A549 (cell line): ENCODE measurements around the gene BHLHE23. TPM values are rescaled to one million over a fixed set of nuclear protein-coding genes. Genes with fewer than 3 reads are reported as not detected.

ENCODE experiments used
- ATAC-seq, 2 experiments: fragments of 200-7000 bp in 1 of 2; fragments of >200 bp in 1 of 2; cut with Nextera tagmentation in 1 of 2; cut with Tn5 transposase in 1 of 2; 3 replicates each; pipeline versions ENCODE4 v1.8.0 to v1.9.1; 2018 to 2020; ENCODE audit warnings: mild to moderate bottlenecking in 1 of 2, moderate library complexity in 1 of 2
- CTCF ChIA-PET: fragments of 300-600 bp; sonication (Branson Sonifier 250); formaldehyde crosslinking; extraction: SDS; loops from one replicate; lab custom pipeline; 2021; ENCODE audit warnings: antibody characterized with exemption, inconsistent platforms; lab: Yijun Ruan, JAX
- POLR2A ChIA-PET: fragments of 350-600 bp; formaldehyde crosslinking; extraction: SDS; loops from one replicate; lab custom pipeline; 2021; ENCODE audit warnings: antibody characterized with exemption, inconsistent platforms; lab: Yijun Ruan, JAX
- DNase-seq, 2 experiments: peaks; one replicate each; pipeline versions ENCODE4 v3.0.0 to v3.0.0-alpha.2; 2011 to 2016; ENCODE audit warnings: low read depth in 1 of 2, low spot score in 1 of 2
- FAIRE-seq: peaks from 2 replicates; lab custom pipeline; 2011; peaks lifted over from hg19 to GRCh38; lab: Jason Lieb, UNC
- H3K27ac ChIP-seq, 2 experiments: fragments of >200 bp; sonication (Bioruptor Twin); formaldehyde crosslinking; 3 replicates each; pipeline ENCODE4 v1.5.1; 2016 to 2017
- H3K4me1 ChIP-seq: fragments of >200 bp; sonication (Bioruptor Twin); formaldehyde crosslinking; 3 replicates; pipeline ENCODE4 v1.6.1; 2016
- H3K4me2 ChIP-seq: fragments of >200 bp; sonication (Bioruptor Twin); formaldehyde crosslinking; 3 replicates; pipeline ENCODE4 v1.6.1; 2016
- H3K4me3 ChIP-seq: fragments of >200 bp; sonication (Bioruptor Twin); formaldehyde crosslinking; 3 replicates; pipeline ENCODE4 v1.5.1; 2016
- H3K9me3 ChIP-seq: fragments of >200 bp; sonication (Bioruptor Twin); formaldehyde crosslinking; 3 replicates; pipeline ENCODE4 v1.6.1; 2016
- BCL3 ChIP-seq: fragments of >200 bp; sonication (Bioruptor Twin); formaldehyde crosslinking; IDR thresholded peaks from 3 replicates; pipeline ENCODE4 v1.6.1; 2016
- ELK1 ChIP-seq: fragments of 150-350 bp; IDR thresholded peaks from 2 replicates; pipeline ENCODE4 v1.6.1; 2014; ENCODE audit warnings: low read depth, mild to moderate bottlenecking, low read length
- FOSB ChIP-seq: fragments of 250-450 bp; sonication (Bioruptor Pico); IDR thresholded peaks from 2 replicates; pipeline ENCODE4 v1.5.0; 2020; ENCODE audit warnings: mild to moderate bottlenecking, moderate library complexity
- HDAC2 ChIP-seq: fragments of 200-600 bp; sonication (generic); IDR thresholded peaks from 2 replicates; pipeline ENCODE4 v1.6.1; 2016
- HES2 ChIP-seq: fragments of >200 bp; sonication (Bioruptor Twin); formaldehyde crosslinking; IDR thresholded peaks from 2 replicates; pipeline ENCODE4 v1.6.1; 2016
- HMGXB4 ChIP-seq: fragments of 250-450 bp; sonication (Bioruptor Pico); IDR thresholded peaks from 2 replicates; pipeline ENCODE4 v1.5.0; 2021; ENCODE audit warnings: mild to moderate bottlenecking, moderate library complexity, borderline replicate concordance
- KDM1A ChIP-seq: fragments of 200-600 bp; sonication (generic); IDR thresholded peaks from 2 replicates; pipeline ENCODE4 v1.6.1; 2016; ENCODE audit warnings: low read depth, mild to moderate bottlenecking
- MAX ChIP-seq: IDR thresholded peaks from 2 replicates; pipeline ENCODE4 v1.6.1; 2012
- MYC ChIP-seq: IDR thresholded peaks from 2 replicates; pipeline ENCODE4 v1.6.1; 2012; ENCODE audit warnings: mild to moderate bottlenecking, inconsistent platforms, low read length, improper control_type of control experiment, borderline replicate concordance
- RAD21 ChIP-seq, 2 experiments: fragments of >200 bp in 1 of 2; sonication (Bioruptor Twin) in 1 of 2; formaldehyde crosslinking in 1 of 2; IDR thresholded peaks in 1 of 2; conservative IDR thresholded peaks in 1 of 2; 2 replicates in 1 of 2; 3 replicates in 1 of 2; pipeline ENCODE4 v1.6.1; 2012 to 2018; ENCODE audit warnings: inconsistent platforms in 1 of 2
- RCOR1 ChIP-seq: fragments of 150-350 bp; IDR thresholded peaks from 2 replicates; pipeline ENCODE4 v1.6.1; 2014; ENCODE audit warnings: antibody characterized with exemption, low read length, low read depth
- RNF2 ChIP-seq: fragments of 200-600 bp; sonication (generic); IDR thresholded peaks from 2 replicates; pipeline ENCODE4 v1.6.1; 2016; ENCODE audit warnings: low read depth, mild to moderate bottlenecking, antibody characterized with exemption, moderate library complexity, borderline replicate concordance
- TFCP2L1 ChIP-seq: fragments of 250-450 bp; sonication (Bioruptor Pico); IDR thresholded peaks from 2 replicates; pipeline ENCODE4 v1.5.0; 2021; ENCODE audit warnings: mild to moderate bottlenecking
- ZFP36 ChIP-seq: fragments of 450-650 bp; IDR thresholded peaks from 2 replicates; pipeline ENCODE4 v1.6.1; 2014; ENCODE audit warnings: borderline replicate concordance; ENCODE audit not compliant: partially characterized antibody
- ZNF302 ChIP-seq: fragments of 250-450 bp; sonication (Bioruptor Pico); IDR thresholded peaks from 2 replicates; pipeline ENCODE4 v1.9.0; 2021; ENCODE audit warnings: inconsistent platforms, mild to moderate bottlenecking, moderate library complexity
- ZSCAN20 ChIP-seq: fragments of 250-450 bp; sonication (Bioruptor Pico); IDR thresholded peaks from 2 replicates; pipeline ENCODE4 v1.8.0; 2022; ENCODE audit warnings: mild to moderate bottlenecking, moderate library complexity
- WGBS: methylation state at CpG from one replicate; pipeline ENCODE4 v1.1.6; 2017; ENCODE audit errors: missing lambda C conversion rate; 5-methylcytosine and 5-hydroxymethylcytosine counted together
- polyA plus RNA-seq, 4 experiments: library from polyadenylated mRNA; depleted of rRNA in 3 of 4; stranded (reverse); fragments of >200 nt; fragmentation: RNase III in 1 of 4; extraction: RNeasy Plus Mini Kit Qiagen cat#74134 plus additional on column Dnase treatment in 1 of 4; gene quantifications; 2 replicates in 3 of 4; 3 replicates in 1 of 4; pipeline ENCODE4 v1.2.3, GENCODE V29; 2011 to 2017

The BHLHE23 gene
- polyA plus RNA-seq, 2 of the 4 experiments (the other 2 are of a cell fraction): not detected

- TF ChIP-seq FOSB (CRISPR knock-in tag): no peak
- no peak for TF ChIP-seq ELK1
- TF ChIP-seq ZFP36: no peak
- TF ChIP-seq, all 56 proteins: peak for 0
These were observed 38.2 kb downstream of the BHLHE23 start (continued) for GRCh38 chr20:62968378-62969178.

- TF ChIP-seq MAX (no peak), ZSCAN20 (CRISPR knock-in tag) (no peak)
- CTCF ChIA-PET: interaction anchor here (0.6 to 1.1 kb wide), 3 partner anchors 8 to 20 kb away, joined by 3 read pairs; no protein-coding TSS in a partner anchor
These were observed 39.0 kb downstream of the BHLHE23 start for GRCh38 chr20:62967628-62968351.

GRCh38 chr20:62967149-62967501, 39.6 kb downstream of the BHLHE23 start:
- CTCF ChIA-PET: interaction anchor here (0.6 to 1.1 kb wide), 2 partner anchors 9 to 19 kb away, joined by 3 read pairs; no protein-coding TSS in a partner anchor

More at GRCh38 chr20:62967628-62968351, 39.0 kb downstream of the BHLHE23 start:
- H3K27ac ChIP-seq: no peak overlapping the region
- H3K9me3 ChIP-seq: no peaks in the 10 kb centered on the region
- no peak overlapping the region for H3K4me3 ChIP-seq
- H3K4me2 ChIP-seq: no peak overlapping the region
- FAIRE-seq (no peak), ATAC-seq (no peak), DNase-seq (no peak)
- H3K4me1 ChIP-seq: 0 out of 3 replicates have a peak, but pooled peaks cover 3% of the 10 kb centered on the region
- WGBS: 84% methylated on average over 20 of the region's 27 CpGs
- POLR2A ChIA-PET: no interaction called here

GRCh38 chr20:62966212-62967148, 40.3 kb downstream of the BHLHE23 start:
- H3K4me2 ChIP-seq: no peak overlapping the region
- H3K9me3 ChIP-seq: no peaks in the 10 kb centered on the region
- WGBS: 55% methylated on average over 16 of the region's 27 CpGs
- CTCF ChIA-PET: no interaction called here
- no peak overlapping the region for H3K4me3 ChIP-seq
- no peak for DNase-seq
- no peak for FAIRE-seq
- POLR2A ChIA-PET: no interaction called here
- no peaks in the 10 kb centered on the region for H3K4me1 ChIP-seq
- no peak for ATAC-seq
- H3K27ac ChIP-seq: no peak overlapping the region
- TF ChIP-seq RNF2: no peak
- no peak for TF ChIP-seq KDM1A
- TF ChIP-seq ZNF302 (CRISPR knock-in tag): no peak
- TF ChIP-seq RCOR1: no peak
- no peak for TF ChIP-seq HMGXB4
- no peak for TF ChIP-seq BCL3
- no peak for TF ChIP-seq RAD21 (conservative IDR thresholded peaks at IDR 0.05 in 1 of 2, IDR thresholded peaks at IDR 0.05 in 1 of 2)
- no peak for TF ChIP-seq ZSCAN20 (CRISPR knock-in tag)
- no peak for TF ChIP-seq MYC
- TF ChIP-seq TFCP2L1 (CRISPR knock-in tag): no peak

More at GRCh38 chr20:62967149-62967501, 39.6 kb downstream of the BHLHE23 start:
- Histone ChIP-seq H3K4me3 (no peak overlapping the region), H3K4me2 (no peak overlapping the region), H3K4me1 (no peaks in the 10 kb centered on the region)
- POLR2A ChIA-PET: no interaction called here
- FAIRE-seq: no peak
- WGBS: 41% methylated on average over 4 of the region's 6 CpGs
- TF ChIP-seq HMGXB4 (no peak), HDAC2 (no peak), HES2 (no peak)
- TF ChIP-seq, all 56 proteins: peak for 0
- ATAC-seq (no peak), DNase-seq (no peak)
- Histone ChIP-seq H3K27ac (no peak overlapping the region), H3K9me3 (no peaks in the 10 kb centered on the region)
